HG03521 (cell line): ENCODE data around the gene CCN5.
"Not testable (repeated sequence)": the region's sequence is repeated elsewhere in the genome, so short reads cannot be mapped to it uniquely, and the experiment has no call there.

ENCODE experiments used
- ATAC-seq: cut with Tn5 transposase; IDR thresholded peaks from one replicate; pipeline ENCODE4 v1.9.1; 2021; ENCODE audit warnings: mild to moderate bottlenecking, moderate library complexity; ENCODE audit not compliant: unreplicated experiment

CCN5 gene

GRCh38 chr20:44756011-44756688, 41.0 kb downstream of the CCN5 start:
- no peak for ATAC-seq

- no peak for ATAC-seq
These were observed 41.8 kb downstream of the CCN5 start for GRCh38 chr20:44756956-44757355.

- ATAC-seq, result no peak
These were observed 43.3 kb downstream of the CCN5 start for GRCh38 chr20:44758247-44759101.

- no peak for ATAC-seq
These were observed 44.4 kb downstream of the CCN5 start for GRCh38 chr20:44759595-44759994.

GRCh38 chr20:44761423-44761822, 46.3 kb downstream of the CCN5 start:
- ATAC-seq, result no peak

- ATAC-seq, result no peak
These were observed 47.4 kb downstream of the CCN5 start for GRCh38 chr20:44762466-44763140.

- not testable (repeated sequence) for ATAC-seq
These were observed 48.6 kb downstream of the CCN5 start for GRCh38 chr20:44763798-44764197.

GRCh38 chr20:44765091-44765490, 49.9 kb downstream of the CCN5 start:
- no peak for ATAC-seq

- no peak for ATAC-seq
These were observed 50.7 kb downstream of the CCN5 start for GRCh38 chr20:44765701-44766347.

- no peak for ATAC-seq
These were observed 53.1 kb downstream of the CCN5 start for GRCh38 chr20:44768256-44768655.

GRCh38 chr20:44768854-44769480, 53.8 kb downstream of the CCN5 start:
- ATAC-seq, result no peak

GRCh38 chr20:44769481-44769863, 54.3 kb downstream of the CCN5 start:
- no peak for ATAC-seq

GRCh38 chr20:44770484-44771171, 55.5 kb downstream of the CCN5 start:
- no peak for ATAC-seq

- no peak for ATAC-seq
These were observed 56.0 kb downstream of the CCN5 start for GRCh38 chr20:44771172-44771535.

GRCh38 chr20:44772636-44773035, 57.5 kb downstream of the CCN5 start:
- no peak for ATAC-seq

GRCh38 chr20:44773070-44773829, 58.1 kb downstream of the CCN5 start:
- ATAC-seq, result no peak

- ATAC-seq, result no peak
These were observed 61.8 kb downstream of the CCN5 start for GRCh38 chr20:44776980-44777379.
